ENCODE results near the gene ELAVL1.
A peak's percentile ranks its signal among the peaks of the same experiment; 100 is the strongest.

The ELAVL1 gene

GRCh38 chr19:7915250-7916102 lies 90.0 kb downstream of the ELAVL1 start:
- peak overlapping the region; percentile 49 for H3K4me3 ChIP-seq (ENCODE audit: low read depth, low read length)
- TF ChIP-seq, protein P1, sequence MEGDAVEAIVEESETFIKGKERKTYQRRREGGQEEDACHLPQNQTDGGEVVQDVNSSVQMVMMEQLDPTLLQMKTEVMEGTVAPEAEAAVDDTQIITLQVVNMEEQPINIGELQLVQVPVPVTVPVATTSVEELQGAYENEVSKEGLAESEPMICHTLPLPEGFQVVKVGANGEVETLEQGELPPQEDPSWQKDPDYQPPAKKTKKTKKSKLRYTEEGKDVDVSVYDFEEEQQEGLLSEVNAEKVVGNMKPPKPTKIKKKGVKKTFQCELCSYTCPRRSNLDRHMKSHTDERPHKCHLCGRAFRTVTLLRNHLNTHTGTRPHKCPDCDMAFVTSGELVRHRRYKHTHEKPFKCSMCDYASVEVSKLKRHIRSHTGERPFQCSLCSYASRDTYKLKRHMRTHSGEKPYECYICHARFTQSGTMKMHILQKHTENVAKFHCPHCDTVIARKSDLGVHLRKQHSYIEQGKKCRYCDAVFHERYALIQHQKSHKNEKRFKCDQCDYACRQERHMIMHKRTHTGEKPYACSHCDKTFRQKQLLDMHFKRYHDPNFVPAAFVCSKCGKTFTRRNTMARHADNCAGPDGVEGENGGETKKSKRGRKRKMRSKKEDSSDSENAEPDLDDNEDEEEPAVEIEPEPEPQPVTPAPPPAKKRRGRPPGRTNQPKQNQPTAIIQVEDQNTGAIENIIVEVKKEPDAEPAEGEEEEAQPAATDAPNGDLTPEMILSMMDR (IDR thresholded peaks at IDR 0.05; ENCODE audit: control insufficient read depth, extremely low read depth, insufficient read depth): no peak

GRCh38 chr19:7914598-7915045 lies 90.8 kb downstream of the ELAVL1 start, which contains the start of gene TGFBR3L:
TSS of gene TGFBR3L (plus strand) at chr19:7914830.
- TF ChIP-seq, protein P1 (IDR thresholded peaks at IDR 0.05; ENCODE audit: control insufficient read depth, extremely low read depth, insufficient read depth): no peak
- DNase-seq (ENCODE audit: low read depth): no peak
- H3K4me3 ChIP-seq (ENCODE audit: low read depth, low read length): peak within 1 kb of the TSS; percentile 49

More at GRCh38 chr19:7915250-7916102, 90.0 kb downstream of the ELAVL1 start:
- DNase-seq (ENCODE audit: low read depth): no peak

GRCh38 chr19:7914099-7914498 lies 91.3 kb downstream of the ELAVL1 start:
- no peak overlapping the region for H3K4me3 ChIP-seq (ENCODE audit: low read depth, low read length)
- DNase-seq (ENCODE audit: low read depth): no peak
- TF ChIP-seq, protein P1 (IDR thresholded peaks at IDR 0.05; ENCODE audit: control insufficient read depth, extremely low read depth, insufficient read depth): no peak

DNA sequence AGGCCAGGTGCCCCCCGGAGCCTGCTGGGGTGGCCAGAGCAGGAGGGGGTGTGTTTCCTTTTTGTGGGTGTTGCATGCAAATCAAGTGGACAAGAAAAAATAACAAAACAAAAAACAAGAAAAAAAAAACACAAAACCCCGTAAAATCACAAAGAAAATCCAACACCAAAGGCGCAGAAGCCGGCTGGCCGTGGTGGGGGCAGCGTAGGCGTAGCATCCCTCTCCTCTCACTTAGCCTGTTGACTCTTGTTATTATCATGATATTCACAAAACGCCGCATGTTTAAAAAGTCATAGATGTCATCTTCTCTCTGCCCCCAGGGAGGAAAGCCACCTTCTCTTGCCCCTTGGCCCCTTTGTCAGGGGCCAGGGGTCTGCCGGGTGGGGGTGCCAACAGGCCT lies 91.8 kb downstream of the ELAVL1 start:
- H3K4me3 ChIP-seq (ENCODE audit: low read depth, low read length): no peak overlapping the region
- TF ChIP-seq, protein P1 (IDR thresholded peaks at IDR 0.05; ENCODE audit: control insufficient read depth, extremely low read depth, insufficient read depth): no peak
- no peak for DNase-seq (ENCODE audit: low read depth)

DNA sequence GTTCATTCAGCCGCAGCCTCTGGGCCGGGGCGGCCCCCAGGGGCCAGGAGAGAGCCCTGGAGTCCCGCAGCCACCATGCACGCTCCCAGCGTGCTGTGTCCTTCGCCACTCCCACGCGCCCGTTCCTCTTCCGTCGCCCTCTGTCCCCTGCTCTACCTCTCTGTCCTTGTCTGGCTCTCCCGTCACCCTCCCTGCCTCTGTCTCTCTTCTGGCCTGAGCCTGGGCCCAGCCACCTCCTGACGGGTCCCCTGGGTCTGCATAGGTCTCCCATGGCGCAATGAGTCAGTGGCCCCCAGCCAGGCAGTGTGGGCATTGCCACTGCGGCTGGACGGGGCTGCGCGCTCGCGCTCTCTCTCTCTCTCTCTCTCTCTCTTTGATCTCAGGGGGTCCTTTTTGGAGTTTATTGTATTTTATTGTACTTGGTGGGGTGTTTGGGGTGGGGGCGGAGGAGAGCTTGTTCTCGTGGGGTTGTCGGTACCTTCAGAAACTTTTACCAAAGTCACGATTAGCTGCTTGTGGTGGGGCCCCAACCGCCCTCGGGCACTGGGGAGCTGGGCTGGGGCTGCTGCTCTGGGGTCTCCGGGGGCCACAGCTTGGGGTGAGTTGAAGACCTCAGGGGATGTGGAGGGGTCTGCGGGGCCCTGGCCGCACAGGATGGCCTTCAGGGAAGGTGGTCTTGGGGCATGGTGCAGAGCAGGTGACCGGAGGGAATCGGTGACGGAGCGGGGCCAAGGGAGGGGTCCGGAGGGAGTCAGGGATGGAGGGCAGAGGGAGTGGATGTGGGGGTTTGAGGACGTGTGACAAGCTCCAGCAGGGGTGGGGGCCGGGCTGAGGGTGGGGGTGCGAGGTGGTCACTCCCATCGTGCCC lies 92.5 kb downstream of the ELAVL1 start:
- no peak for DNase-seq (ENCODE audit: low read depth)
- TF ChIP-seq, protein P1 (IDR thresholded peaks at IDR 0.05; ENCODE audit: control insufficient read depth, extremely low read depth, insufficient read depth): no peak
- H3K4me3 ChIP-seq (ENCODE audit: low read depth, low read length): no peak overlapping the region

DNA sequence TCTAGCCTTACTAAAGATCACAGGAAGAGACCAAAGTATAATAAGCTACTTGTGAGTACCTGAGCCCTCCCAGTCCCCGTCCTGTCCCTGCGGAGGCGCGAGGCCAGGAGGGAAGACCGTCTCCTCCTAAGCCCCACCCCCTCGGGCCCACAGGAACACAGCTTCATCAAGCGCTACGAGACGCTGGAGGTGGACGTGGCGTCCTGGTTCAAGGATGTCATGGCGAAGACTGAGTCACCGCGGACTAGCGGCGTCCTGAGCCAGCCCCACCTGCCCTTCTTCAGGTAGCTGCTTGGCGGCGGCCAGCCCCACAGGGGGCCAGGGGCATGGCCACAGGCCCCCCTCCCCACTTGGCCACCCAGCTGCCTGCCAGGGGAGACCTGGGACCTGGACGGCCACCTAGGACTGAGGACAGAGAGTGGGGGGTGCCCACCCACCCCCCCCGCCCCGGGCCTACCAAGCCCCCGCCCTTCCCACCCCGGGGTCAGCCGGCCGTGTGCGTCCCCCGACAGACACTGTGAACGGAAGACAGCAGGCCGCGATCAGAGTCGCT lies 93.2 kb downstream of the ELAVL1 start:
- H3K4me3 ChIP-seq (ENCODE audit: low read depth, low read length): no peak overlapping the region
- TF ChIP-seq, protein P1 (IDR thresholded peaks at IDR 0.05; ENCODE audit: control insufficient read depth, extremely low read depth, insufficient read depth): no peak
- DNase-seq (ENCODE audit: low read depth): no peak

Data from LNCaP clone FGC (cell line).